ENCODE data around the gene IKZF1. TPM values are rescaled to one million over a fixed set of nuclear protein-coding genes. Genes with fewer than 3 reads are reported as not detected.
A peak's percentile ranks its signal among the peaks of the same experiment; 100 is the strongest.

The IKZF1 gene
- total RNA-seq, 4 donors from 2014 or later = 0.22 to 3.6 (median 1.9) TPM

GRCh38 chr7:50356212-50356944 is 51.9 kb downstream of the IKZF1 start:
- no peak overlapping the region for H3K4me3 ChIP-seq
- intact Hi-C loops (cut with DNase I; ENCODE audit: low total_unique reads) = no loop called here
- peak in 1 of 2 donors; percentile 43 for DNase-seq
- no peaks in the 10 kb centered on the region for H3K4me1 ChIP-seq
- H3K9me3 ChIP-seq = no peaks in the 10 kb centered on the region
- H3K27me3 ChIP-seq = no peaks in the 10 kb centered on the region
- no peak overlapping the region for H3K27ac ChIP-seq
- no peak for ATAC-seq
- no peaks in the 10 kb centered on the region for H3K36me3 ChIP-seq
- in situ Hi-C loops (cut with MboI; ENCODE audit: low sequenced_read_pairs in 4 of 4) = no loop called here
- TF ChIP-seq POLR2A (IDR thresholded peaks at IDR 0.05) (no peak), CTCF (IDR thresholded peaks at IDR 0.05 in 4 of 5, conservative IDR thresholded peaks at IDR 0.05 in 1 of 5) (no peak)

GRCh38 chr7:50356945-50357268 is 52.4 kb downstream of the IKZF1 start:
- no peak for TF ChIP-seq CTCF (IDR thresholded peaks at IDR 0.05 in 4 of 5, conservative IDR thresholded peaks at IDR 0.05 in 1 of 5)
- TF ChIP-seq POLR2A (IDR thresholded peaks at IDR 0.05) = no peak
- H3K9me3 ChIP-seq = no peaks in the 10 kb centered on the region
- H3K4me1 ChIP-seq = no peaks in the 10 kb centered on the region
- DNase-seq = no peak
- no peak overlapping the region for H3K27ac ChIP-seq
- in situ Hi-C loops (cut with MboI; ENCODE audit: low sequenced_read_pairs in 4 of 4) = no loop called here
- H3K4me3 ChIP-seq = no peak overlapping the region
- no peaks in the 10 kb centered on the region for H3K36me3 ChIP-seq
- H3K27me3 ChIP-seq = no peaks in the 10 kb centered on the region
- ATAC-seq = no peak
- intact Hi-C loops (cut with DNase I; ENCODE audit: low total_unique reads) = no loop called here

GRCh38 chr7:50357426-50357825 is 52.9 kb downstream of the IKZF1 start:
- in situ Hi-C loops (cut with MboI; ENCODE audit: low sequenced_read_pairs in 4 of 4) = no loop called here
- no peaks in the 10 kb centered on the region for H3K36me3 ChIP-seq
- H3K27ac ChIP-seq = no peak overlapping the region
- no peaks in the 10 kb centered on the region for H3K4me1 ChIP-seq
- no peak for DNase-seq
- no peaks in the 10 kb centered on the region for H3K27me3 ChIP-seq
- TF ChIP-seq CTCF (IDR thresholded peaks at IDR 0.05 in 4 of 5, conservative IDR thresholded peaks at IDR 0.05 in 1 of 5) = no peak
- no peak for TF ChIP-seq POLR2A (IDR thresholded peaks at IDR 0.05)
- no peak overlapping the region for H3K4me3 ChIP-seq
- ATAC-seq = no peak
- intact Hi-C loops (cut with DNase I; ENCODE audit: low total_unique reads) = no loop called here
- no peaks in the 10 kb centered on the region for H3K9me3 ChIP-seq

GRCh38 chr7:50358041-50358705 is 53.7 kb downstream of the IKZF1 start:
- Histone ChIP-seq H3K4me1 (no peaks in the 10 kb centered on the region), H3K4me3 (no peak overlapping the region), H3K36me3 (no peaks in the 10 kb centered on the region), H3K9me3 (no peaks in the 10 kb centered on the region), H3K27ac (no peak overlapping the region), H3K27me3 (no peaks in the 10 kb centered on the region)
- TF ChIP-seq CTCF (IDR thresholded peaks at IDR 0.05 in 4 of 5, conservative IDR thresholded peaks at IDR 0.05 in 1 of 5) = no peak
- TF ChIP-seq POLR2A (IDR thresholded peaks at IDR 0.05) = no peak
- DNase-seq (no peak), ATAC-seq (no peak)
- in situ Hi-C loops (cut with MboI; ENCODE audit: low sequenced_read_pairs in 4 of 4) = no loop called here
- intact Hi-C loops (cut with DNase I; ENCODE audit: low total_unique reads) = no loop called here
